ENCODE measurements around the gene PLK5.
A peak's percentile ranks its signal among the peaks of the same experiment; 100 is the strongest.
"Not testable (repeated sequence)": the region's sequence is repeated elsewhere in the genome, so short reads cannot be mapped to it uniquely, and the experiment has no call there.

The PLK5 gene

GRCh38 chr19:1491849-1492170 is 32.1 kb upstream of the PLK5 start:
- no peak for DNase-seq

GRCh38 chr19:1492474-1493006 is 31.3 kb upstream of the PLK5 start:
- no peak for DNase-seq

- no peak for DNase-seq
Observed at GRCh38 chr19:1494115-1494815, 29.6 kb upstream of the PLK5 start.

GRCh38 chr19:1495051-1495798 is 28.7 kb upstream of the PLK5 start:
- DNase-seq: no peak

DNA sequence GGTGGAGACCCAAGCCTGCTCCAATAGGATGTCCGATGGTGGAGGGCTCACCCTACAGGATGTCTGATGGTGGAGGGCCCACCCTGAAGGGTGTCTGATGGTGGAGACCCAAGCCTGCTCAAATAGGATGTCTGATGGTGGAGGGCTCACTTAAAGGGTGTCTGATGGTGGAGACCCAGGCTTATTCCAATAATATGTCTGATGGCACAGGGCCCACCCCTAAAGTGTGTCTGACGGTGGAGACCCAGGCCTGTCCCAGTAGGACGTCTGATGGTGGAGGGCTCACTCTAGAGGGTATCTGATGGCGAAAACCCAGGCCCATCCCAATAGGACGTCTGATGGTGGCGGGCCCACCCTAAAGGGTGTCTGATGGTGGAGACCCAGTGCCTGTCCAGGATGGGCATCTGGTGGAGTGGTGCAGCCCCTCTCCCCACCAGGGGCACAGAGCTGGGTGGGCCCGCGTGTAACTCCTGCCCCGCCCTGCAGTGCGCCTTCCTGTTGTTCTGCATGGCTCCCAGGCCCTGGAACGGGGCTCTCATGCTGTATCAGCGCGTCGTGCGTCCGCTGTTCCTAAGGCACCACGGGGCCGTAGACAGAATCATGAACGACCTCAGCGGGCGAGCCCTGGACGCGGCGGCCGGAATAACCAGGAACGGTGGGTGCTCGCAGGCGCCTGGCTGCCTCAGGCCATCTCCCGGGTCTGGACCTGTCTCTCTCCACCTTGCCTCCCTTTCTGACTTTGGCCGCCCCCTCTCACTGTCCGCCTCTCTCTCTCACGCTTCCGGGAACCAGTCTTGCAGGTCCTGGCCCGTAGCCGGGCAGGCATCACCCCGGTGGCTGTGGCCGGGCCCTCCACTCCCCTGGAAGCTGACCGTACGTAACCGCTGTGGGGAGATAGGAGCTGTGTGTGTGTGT is 27.8 kb upstream of the PLK5 start:
- DNase-seq: no peak

- no peak for DNase-seq
Observed at GRCh38 chr19:1496714-1497577, 26.9 kb upstream of the PLK5 start.

GRCh38 chr19:1497578-1498235 is 26.2 kb upstream of the PLK5 start:
- no peak for DNase-seq

DNA sequence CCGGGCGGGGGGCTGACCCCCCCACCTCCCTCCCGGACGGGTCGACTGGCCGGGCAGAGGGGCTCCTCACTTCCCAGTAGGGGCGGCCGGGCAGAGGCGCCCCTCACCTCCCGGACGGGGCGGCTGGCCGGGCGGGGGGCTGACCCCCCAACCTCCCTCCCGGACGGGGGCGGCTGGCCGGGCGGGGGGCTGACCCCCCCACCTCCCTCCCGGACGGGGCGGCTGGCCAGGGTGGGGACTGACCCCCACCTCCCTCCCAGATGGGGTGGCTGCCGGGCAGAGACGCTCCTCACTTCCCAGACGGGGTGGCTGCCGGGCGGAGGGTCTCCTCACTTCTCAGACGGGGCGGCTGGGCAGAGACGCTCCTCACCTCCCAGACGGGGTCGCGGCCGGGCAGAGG is 24.6 kb upstream of the PLK5 start:
- DNase-seq: not testable (repeated sequence)

DNA sequence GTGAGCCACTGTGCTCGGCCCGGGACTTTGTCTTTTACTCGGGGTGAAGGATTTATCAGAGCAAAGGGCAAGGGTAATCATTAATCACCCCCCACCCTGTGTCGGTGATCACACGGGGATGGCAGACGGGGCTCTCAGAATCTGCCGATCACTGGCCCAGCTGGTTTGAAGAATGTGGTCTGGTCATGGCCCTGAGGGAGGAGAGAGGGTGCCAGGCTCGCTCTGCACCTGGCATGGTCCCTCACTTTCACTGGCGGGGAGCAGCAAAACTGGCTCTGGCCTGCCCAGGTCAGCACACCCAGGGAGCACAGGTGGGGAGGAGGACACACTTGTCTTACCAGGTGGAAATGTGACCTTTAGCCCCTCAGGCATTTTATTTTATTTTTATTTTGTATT is 22.7 kb upstream of the PLK5 start:
- no peak for DNase-seq

DNA sequence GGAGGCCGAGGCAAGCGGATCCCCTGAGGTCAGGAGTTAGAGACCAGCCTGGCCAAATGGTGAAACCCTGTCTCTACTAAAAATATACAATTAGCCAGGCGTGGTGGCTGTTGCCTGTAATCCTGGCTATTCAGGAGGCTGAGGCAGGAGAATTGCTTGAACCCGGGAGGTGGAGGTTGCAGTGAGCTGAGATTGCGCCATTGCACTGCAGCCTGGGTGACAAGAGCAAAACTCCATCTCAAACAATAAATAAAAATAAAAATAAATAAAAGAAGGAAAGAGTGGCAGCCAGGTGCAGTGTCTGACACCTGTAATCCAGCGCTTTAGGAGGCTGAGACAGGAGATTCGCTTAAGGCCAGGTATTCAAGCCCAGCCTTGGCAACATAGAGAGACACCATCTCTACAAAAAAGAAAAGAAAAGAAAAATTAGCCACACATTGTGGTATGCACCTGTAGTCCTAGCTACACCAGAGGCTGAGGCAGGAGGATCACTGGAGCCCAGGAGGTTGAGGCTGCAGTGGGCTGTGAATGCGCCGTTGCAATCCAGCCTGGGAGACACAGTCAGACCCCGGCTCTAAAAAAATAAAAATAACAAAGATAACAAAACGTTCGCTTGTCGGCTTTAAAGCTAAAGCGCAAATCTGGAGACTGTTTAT is 21.3 kb upstream of the PLK5 start:
- no peak for DNase-seq

DNA sequence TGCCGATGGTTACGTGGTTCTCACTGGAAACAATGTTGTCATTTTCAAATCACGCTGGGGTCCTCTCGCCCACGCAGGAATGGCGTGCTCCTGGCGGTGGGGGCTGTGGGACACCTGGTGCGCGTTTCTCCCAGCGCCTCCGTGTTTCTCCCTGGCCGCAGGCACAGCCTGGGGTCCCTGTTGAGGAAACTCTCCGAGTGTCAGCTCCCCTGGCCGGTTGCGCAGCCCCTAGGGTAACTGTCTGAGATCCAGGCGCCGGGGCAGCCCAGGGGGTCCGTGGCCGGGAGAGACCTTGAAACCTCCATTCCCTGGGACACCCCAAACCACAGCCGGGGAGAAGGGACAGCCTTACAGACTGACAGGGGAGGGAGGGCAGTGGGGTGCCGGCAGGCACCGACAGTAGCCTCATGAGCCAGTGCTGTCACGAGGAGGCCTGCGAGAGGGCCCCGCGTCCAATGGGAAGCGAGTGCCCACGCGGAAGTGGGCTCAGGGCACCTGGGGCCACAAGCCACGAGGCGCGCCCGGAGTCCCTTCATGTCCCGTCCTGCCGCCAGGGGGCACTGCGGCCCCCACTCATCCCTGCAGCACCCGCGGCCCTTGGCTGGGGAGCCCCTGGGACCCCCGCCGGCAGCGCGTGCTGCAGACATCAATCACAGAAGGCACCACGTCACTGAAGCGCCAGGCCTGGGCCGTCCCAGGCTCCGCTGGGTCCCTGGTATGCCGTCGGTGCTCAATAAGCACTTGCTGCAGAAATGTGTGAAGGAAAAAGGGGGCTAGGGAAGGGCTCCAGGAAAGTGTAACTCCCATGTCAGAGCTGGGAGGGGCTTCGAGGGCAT is 20.6 kb upstream of the PLK5 start:
- DNase-seq: peak; percentile 21

DNA sequence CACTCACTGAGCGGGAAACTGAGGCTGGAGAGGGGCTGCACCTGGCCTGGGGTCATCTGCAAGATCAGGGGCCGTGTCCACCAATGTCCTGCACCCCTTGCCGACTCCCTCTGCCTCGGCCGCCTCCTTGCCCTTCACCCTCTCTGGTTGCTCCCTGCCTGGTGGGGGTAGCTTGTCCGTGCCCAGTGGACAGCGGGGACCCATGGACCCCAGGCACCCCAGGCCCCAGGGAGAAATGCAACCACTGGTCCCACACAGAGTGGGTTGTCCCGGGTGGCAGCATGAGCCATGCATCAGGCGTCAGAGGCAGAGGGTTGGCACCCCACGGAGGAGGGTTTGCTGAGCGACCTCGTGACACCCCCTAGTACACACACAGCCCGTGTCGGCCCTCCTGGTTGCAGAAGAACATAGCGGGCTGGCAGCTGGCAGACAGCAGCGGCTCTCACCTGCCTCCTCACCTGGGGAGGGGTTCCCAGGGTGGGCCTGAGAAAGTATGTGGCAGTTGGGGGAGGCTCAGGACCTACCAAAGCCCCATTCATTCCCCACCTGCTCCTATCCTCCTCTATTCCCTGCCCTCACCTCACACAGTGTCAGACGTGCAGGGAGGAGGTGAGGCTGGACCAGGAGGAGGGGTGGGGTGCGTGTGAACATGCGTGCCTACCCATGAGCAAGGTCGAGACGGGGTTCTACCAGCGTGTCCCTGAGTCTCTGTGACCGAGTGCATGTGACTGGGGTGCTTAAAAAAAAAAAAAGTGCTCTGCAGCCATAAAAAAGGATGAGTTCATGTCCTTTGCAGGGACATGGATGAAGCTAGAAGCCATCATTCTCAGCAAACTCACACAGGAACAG is 19.7 kb upstream of the PLK5 start:
- no peak for DNase-seq

GRCh38 chr19:1505012-1505411 is 18.9 kb upstream of the PLK5 start:
- DNase-seq: no peak

DNA sequence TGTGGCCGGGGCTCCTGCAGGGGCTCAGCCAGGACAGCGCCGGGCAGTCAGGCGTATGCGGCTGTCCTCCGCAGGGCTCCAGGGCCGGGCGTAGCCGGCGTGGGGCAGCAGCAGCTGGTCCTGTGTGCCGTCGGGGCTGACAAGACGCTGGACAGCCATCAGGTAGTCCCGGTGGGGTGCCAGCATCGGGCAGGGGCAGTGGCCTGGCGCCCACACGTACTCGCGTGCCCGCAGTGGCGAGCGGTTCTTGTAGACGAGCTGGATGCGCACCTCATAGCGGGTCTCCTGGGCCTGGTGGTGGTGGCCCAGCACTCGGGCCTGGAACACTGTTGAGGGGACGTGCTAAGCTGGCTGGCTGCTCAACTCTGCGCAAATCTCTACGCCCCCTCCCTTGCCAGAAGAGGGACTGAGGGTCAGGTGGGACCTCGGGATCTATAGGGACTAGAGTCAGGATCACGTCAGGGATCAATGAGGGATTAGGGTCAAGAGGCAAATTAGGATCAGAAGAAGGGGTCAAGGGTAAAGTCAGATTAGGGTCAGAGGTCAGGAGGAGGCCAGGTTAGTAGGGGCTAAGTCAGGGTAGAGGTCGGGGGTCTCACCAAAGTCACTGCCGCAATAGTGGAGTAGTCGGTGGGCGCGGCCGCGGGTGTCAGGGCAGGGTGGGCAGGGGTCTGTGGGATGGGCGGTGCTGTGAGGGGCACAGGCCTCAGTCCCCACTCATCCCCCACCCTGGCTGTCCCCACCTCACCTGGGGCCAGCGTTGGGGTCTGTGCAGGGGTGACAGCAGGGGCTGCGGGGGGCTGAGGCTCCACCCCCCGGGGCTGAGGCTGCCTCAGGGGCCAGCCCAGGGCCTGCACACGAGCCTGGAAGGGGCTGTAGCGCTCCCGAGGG is 17.6 kb upstream of the PLK5 start:
- no peak for DNase-seq

DNA sequence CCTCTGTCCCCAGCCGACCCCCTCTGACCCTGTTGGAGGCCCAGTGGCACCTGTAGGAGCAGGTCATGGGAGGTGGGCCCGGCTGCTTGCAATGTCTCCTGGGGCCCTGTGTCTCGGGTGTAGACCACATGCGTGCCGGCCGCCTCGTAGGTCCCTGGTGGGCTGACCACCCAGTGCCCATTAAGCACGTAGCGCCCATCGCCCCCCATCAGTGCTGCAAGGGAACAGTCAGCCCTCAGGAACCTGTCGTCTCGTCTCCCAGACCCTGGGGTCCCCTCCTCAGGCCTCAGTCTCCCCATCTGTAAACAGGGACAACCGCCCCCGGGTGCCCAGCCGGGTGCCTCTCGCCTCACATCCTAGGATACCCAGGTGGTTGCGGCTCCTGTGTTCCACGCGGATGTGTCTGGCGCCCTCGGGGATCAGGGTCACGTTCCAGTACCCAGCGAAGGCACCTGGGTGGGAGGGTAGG is 16.7 kb upstream of the PLK5 start:
- DNase-seq: no peak

DNA sequence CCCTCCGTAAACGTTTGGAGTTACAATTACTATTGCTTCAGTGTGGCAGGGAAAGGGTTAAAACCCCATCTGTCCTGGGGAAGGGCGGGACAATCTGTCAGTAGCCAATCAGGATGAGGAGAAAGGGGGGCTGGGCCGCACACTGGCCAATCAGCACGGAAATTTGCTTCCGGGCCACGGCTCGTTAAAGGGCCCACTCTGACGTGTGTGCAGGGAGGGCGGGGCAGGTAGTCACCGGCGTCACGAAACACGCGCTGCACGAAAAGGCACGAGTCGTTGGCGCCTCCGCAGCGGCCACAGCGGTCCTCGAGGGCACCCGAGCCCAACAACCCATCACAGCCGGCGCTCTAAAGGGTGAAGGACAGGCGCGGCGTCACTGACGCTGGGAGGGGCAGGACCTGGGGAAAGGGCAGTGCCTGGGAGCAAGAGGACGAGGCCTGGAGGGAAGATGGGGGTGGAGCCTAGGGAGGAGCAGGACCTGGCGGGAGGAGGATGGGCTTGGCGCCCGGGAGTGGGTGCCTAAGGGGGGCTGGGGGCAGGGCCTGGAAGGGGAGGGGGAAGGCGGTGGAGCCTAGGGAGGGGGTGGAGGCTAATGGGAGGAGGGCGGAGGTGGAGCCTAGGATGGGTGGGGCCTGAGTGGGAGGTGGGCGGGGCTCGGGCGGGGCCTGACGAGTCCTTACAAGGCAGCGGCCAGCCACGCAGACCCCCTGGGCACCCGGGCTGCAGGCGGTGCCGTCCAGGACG is 15.9 kb upstream of the PLK5 start:
- DNase-seq: peak; percentile 73

GRCh38 chr19:1508507-1508856 is 15.4 kb upstream of the PLK5 start:
- no peak for DNase-seq
